8988T (cell line): Measurements from ENCODE around the gene ZNF35.

Source experiments
- DNase-seq: peaks from one replicate; pipeline ENCODE4 v3.0.0; 2011

The ZNF35 gene

DNA sequence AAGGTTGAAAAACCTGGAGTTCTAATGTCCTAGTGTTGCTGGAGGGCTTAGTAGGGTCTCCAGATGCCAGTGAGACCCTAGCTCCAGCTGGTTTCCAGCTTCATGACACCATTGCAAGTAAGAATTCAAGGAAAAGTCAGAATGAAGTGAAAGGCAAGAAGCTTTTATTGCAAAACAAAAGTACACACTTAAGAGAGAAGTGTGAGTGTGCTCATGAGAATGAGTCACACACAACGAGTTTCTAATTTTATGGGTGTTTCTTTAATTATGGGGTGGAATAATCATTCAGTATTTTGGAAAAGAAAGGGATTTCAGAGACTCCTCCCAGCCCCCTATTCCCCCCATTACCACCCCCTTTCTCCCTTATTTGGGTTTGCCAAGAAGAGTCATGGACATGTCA, 39.4 kb downstream of the ZNF35 start:
- DNase-seq, result no peak
